Keratinocyte (primary cell): ENCODE results near the gene ARPC1A. TPM values are rescaled to one million over a fixed set of nuclear protein-coding genes. Genes with fewer than 3 reads are reported as not detected.

Experiments
- DNase-seq: peaks from one replicate; pipeline ENCODE4 v3.0.0-alpha.2; 2011; ENCODE audit warnings: low read depth, missing footprints, low spot score
- FAIRE-seq: peaks from 2 replicates; lab custom pipeline; 2011; peaks lifted over from hg19 to GRCh38; lab: Jason Lieb, UNC
- H2AFZ ChIP-seq: 2 replicates; pipeline ENCODE4 v1.6.0; 2012; ENCODE audit warnings: low read length, control low read depth, inconsistent platforms; ENCODE audit not compliant: control insufficient read depth
- H3K27ac ChIP-seq: 2 replicates; pipeline ENCODE4 v1.5.1; 2011; ENCODE audit warnings: low read length; ENCODE audit not compliant: control insufficient read depth, insufficient read depth
- H3K27me3 ChIP-seq: 3 replicates; pipeline ENCODE4 v1.6.0; 2011; ENCODE audit warnings: low read length; ENCODE audit not compliant: control insufficient read depth, insufficient read depth; ENCODE audit errors: extremely low read depth
- H3K36me3 ChIP-seq, 2 experiments: 2 replicates in 1 of 2; 3 replicates in 1 of 2; pipeline ENCODE4 v1.5.1; 2011; ENCODE audit warnings: low read length in 2 of 2, mild to moderate bottlenecking in 1 of 2; ENCODE audit not compliant: control insufficient read depth in 2 of 2, insufficient read depth in 2 of 2; ENCODE audit errors: extremely low read depth in 1 of 2
- H3K4me1 ChIP-seq: 3 replicates; pipeline ENCODE4 v1.5.1; 2011; ENCODE audit warnings: low read length; ENCODE audit not compliant: control insufficient read depth, insufficient read depth; ENCODE audit errors: extremely low read depth
- H3K4me2 ChIP-seq: 3 replicates; pipeline ENCODE4 v1.6.0; 2011; ENCODE audit warnings: low read depth, low read length; ENCODE audit not compliant: control insufficient read depth, insufficient read depth; ENCODE audit errors: extremely low read depth
- H3K4me3 ChIP-seq, 3 experiments: fragments of 200-600 bp in 1 of 3; sonication (generic) in 1 of 3; 2 replicates in 2 of 3; 3 replicates in 1 of 3; pipeline ENCODE4 v1.5.1; 2011 to 2016; ENCODE audit warnings: low read length in 3 of 3, mild to moderate bottlenecking in 3 of 3, control low read depth in 2 of 3, inconsistent platforms in 1 of 3, low read depth in 1 of 3, mixed read lengths in 1 of 3, mixed run types in 1 of 3, moderate library complexity in 1 of 3; ENCODE audit not compliant: control insufficient read depth in 2 of 3, insufficient read depth in 2 of 3; ENCODE audit errors: extremely low read depth in 1 of 3
- H3K79me2 ChIP-seq: 2 replicates; pipeline ENCODE4 v1.6.0; 2012; ENCODE audit warnings: low read length; ENCODE audit not compliant: control insufficient read depth, insufficient read depth
- H3K9ac ChIP-seq: 3 replicates; pipeline ENCODE4 v1.6.0; 2011; ENCODE audit warnings: low read length; ENCODE audit not compliant: control insufficient read depth, insufficient read depth; ENCODE audit errors: extremely low read depth
- H3K9me1 ChIP-seq: 3 replicates; pipeline ENCODE4 v1.6.0; 2011; ENCODE audit warnings: low read length; ENCODE audit not compliant: control insufficient read depth, insufficient read depth; ENCODE audit errors: extremely low read depth
- H3K9me3 ChIP-seq: 2 replicates; pipeline ENCODE4 v1.5.1; 2012; ENCODE audit warnings: low read depth, low read length; ENCODE audit not compliant: control insufficient read depth
- H4K20me1 ChIP-seq: 3 replicates; pipeline ENCODE4 v1.6.0; 2011; ENCODE audit warnings: low read length; ENCODE audit not compliant: control insufficient read depth, insufficient read depth; ENCODE audit errors: extremely low read depth
- EZH2 ChIP-seq: IDR thresholded peaks from one replicate; pipeline ENCODE4 v1.6.1; 2012; ENCODE audit warnings: inconsistent platforms, mild to moderate bottlenecking, low read length, moderate library complexity
- dilution Hi-C: fragments of 300-500 bp; cut with MboI; formaldehyde crosslinking; loops from one replicate; pipeline ENCODE4 v1.7.0; 2020; ENCODE audit warnings: low sequenced_read_pairs; ENCODE audit not compliant: extremely low pct_ligation_motif_present
- polyA plus RNA-seq, 5 experiments: library from polyadenylated mRNA; depleted of rRNA in 3 of 5; stranded (reverse) in 3 of 5; stranded (forward) in 1 of 5; unstranded in 1 of 5; fragments of >200 nt; gene quantifications; 1 replicate in 1 of 5; 2 replicates in 3 of 5; 3 replicates in 1 of 5; pipeline versions ENCODE4 v1.2.1 to v1.2.3, GENCODE V29; 2011 to 2012; ENCODE audit warnings: missing spikeins in 2 of 5, low read depth in 1 of 5, low replicate concordance in 1 of 5
- TF ChIP-seq, protein P1 (sequence below), 3 experiments: IDR thresholded peaks in 1 of 3; conservative IDR thresholded peaks in 1 of 3; optimal IDR thresholded peaks in 1 of 3; 2 replicates in 2 of 3; 3 replicates in 1 of 3; pipeline versions ENCODE3 to v1.5.1; 2011; ENCODE audit warnings: low read length in 3 of 3, mild to moderate bottlenecking in 3 of 3, moderate library complexity in 2 of 3, control low read depth in 1 of 3, inconsistent platforms in 1 of 3; ENCODE audit not compliant: insufficient read depth in 2 of 3; ENCODE audit errors: extremely low read depth in 1 of 3

The ARPC1A gene
- polyA plus RNA-seq, 1 donor (not counting 4 experiments of a cell fraction or from before 2014, with no cell fraction given): 133 TPM

DNA sequence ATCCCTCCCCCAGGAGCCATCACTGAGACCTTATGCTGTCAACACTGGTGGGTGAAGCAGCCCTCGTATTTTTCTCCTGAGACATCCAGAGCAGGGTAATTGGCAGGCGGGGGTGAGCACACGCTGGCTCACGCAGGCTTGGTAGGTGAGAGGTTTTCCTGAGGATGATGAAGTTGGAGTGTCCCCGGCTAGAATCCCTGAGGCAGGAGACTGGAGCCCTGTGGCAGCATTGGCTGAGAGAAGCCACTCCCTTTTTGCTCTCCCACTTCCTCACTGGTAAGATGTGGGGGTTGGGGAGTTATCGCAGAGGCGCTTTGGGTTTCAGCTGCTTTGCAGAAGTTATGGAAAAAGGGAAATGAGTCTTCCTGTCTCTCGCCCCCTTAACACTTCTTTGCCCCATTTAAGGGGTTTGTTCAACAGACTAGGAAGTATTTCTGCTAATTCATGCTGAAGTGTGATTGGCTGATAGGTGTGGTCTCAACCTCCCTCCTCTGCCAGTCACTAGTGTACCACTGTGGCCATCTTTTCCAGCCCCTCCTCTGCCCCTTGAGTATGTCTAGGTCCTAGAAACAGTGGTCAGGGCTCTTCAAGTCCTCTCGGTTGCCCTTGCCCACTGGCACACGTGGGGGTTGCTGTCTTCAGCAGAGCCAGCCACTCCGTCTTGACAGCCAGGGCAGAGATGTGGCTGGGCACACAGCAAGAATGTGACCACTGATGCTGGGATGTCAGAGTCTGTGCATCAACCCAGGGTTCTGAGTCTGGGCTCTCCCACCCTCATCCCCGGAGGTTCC lies 54.5 kb downstream of the ARPC1A start:
- peak; percentile 58 for FAIRE-seq
- peaks cover 56% of the 10 kb centered on the region for H3K79me2 ChIP-seq
- H3K4me1 ChIP-seq: peaks cover 44% of the 10 kb centered on the region
- H3K9me3 ChIP-seq: no peaks in the 10 kb centered on the region
- H3K9me1 ChIP-seq: peaks cover 6% of the 10 kb centered on the region
- no peak overlapping the region for H2AFZ ChIP-seq
- H3K36me3 ChIP-seq: peaks cover 25 to 35% of the 10 kb centered on the region in 2 experiments
- peaks cover 37% of the 10 kb centered on the region for H4K20me1 ChIP-seq
- DNase-seq: no peak
- H3K4me2 ChIP-seq: peak overlapping the region; percentile 49
- H3K9ac ChIP-seq: peak overlapping the region; percentile 73
- dilution Hi-C loops: no loop called here
- H3K27me3 ChIP-seq: no peaks in the 10 kb centered on the region
- TF ChIP-seq EZH2: no peak
- TF ChIP-seq, protein P1, sequence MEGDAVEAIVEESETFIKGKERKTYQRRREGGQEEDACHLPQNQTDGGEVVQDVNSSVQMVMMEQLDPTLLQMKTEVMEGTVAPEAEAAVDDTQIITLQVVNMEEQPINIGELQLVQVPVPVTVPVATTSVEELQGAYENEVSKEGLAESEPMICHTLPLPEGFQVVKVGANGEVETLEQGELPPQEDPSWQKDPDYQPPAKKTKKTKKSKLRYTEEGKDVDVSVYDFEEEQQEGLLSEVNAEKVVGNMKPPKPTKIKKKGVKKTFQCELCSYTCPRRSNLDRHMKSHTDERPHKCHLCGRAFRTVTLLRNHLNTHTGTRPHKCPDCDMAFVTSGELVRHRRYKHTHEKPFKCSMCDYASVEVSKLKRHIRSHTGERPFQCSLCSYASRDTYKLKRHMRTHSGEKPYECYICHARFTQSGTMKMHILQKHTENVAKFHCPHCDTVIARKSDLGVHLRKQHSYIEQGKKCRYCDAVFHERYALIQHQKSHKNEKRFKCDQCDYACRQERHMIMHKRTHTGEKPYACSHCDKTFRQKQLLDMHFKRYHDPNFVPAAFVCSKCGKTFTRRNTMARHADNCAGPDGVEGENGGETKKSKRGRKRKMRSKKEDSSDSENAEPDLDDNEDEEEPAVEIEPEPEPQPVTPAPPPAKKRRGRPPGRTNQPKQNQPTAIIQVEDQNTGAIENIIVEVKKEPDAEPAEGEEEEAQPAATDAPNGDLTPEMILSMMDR (optimal IDR thresholded peaks at IDR 0.05 in 1 of 3, IDR thresholded peaks at IDR 0.05 in 1 of 3, conservative IDR thresholded peaks at IDR 0.05 in 1 of 3; ENCODE audit: extremely low read depth in 1 of 3, insufficient read depth in 2 of 3, low read length in 3 of 3): no peak
- peak overlapping the region in 2 of 3 experiments; percentile 6 to 32 for H3K4me3 ChIP-seq
- peak overlapping the region; percentile 88 for H3K27ac ChIP-seq

DNA sequence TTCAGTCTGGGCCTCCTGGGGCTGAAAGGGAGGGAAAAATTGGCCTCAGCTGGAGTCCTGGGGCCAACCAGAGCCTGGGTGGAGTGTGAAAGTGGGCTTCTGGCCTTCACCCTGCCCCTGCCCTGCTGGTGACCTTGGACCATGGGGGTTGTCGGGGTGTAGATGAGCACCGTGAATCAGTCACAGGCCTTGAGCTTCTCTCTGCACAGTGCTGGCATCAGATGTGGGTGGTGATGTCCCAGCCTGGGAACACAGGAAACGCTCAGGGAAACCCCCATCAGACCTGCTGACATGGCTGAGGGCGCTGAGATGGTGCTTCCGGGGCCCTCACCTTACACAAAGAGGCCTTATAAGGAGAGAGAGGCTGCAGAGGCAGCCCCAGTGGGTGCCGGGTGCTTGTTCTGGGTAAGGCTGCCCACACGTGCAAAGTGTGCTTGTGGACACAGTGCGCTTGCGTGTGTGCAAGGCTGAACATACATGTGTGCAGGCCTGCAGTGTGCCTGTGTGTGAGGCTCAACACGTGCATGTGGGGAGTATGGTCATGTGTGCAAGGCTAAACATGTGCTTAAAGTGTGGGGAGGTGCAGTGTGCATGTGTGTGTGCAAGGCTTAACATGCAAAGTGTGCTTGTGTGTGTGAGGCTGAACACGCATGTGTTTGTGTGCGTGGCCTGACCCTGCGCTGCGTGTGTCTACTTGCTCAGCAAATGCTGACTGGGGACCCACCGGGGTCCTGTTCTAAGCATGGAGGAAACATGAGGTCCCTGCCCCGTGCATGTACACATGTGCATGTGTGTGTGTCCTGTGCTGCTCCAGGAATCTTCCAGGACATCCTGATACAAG lies 55.3 kb downstream of the ARPC1A start:
- Histone ChIP-seq H3K4me3 (peak overlapping the region in 2 of 3 experiments; percentile 6 to 32), H3K4me1 (peaks cover 44% of the 10 kb centered on the region), H3K9ac (peak overlapping the region; percentile 73), H3K4me2 (peak overlapping the region; percentile 49), H2AFZ (no peak overlapping the region), H4K20me1 (peaks cover 40% of the 10 kb centered on the region), H3K36me3 (peaks cover 27 to 39% of the 10 kb centered on the region in 2 experiments), H3K79me2 (peaks cover 54% of the 10 kb centered on the region), H3K27ac (peak overlapping the region; percentile 88), H3K9me1 (peaks cover 6% of the 10 kb centered on the region), H3K9me3 (no peaks in the 10 kb centered on the region), H3K27me3 (no peaks in the 10 kb centered on the region)
- TF ChIP-seq, protein P1 (optimal IDR thresholded peaks at IDR 0.05 in 1 of 3, IDR thresholded peaks at IDR 0.05 in 1 of 3, conservative IDR thresholded peaks at IDR 0.05 in 1 of 3; ENCODE audit: extremely low read depth in 1 of 3, insufficient read depth in 2 of 3, low read length in 3 of 3): no peak
- TF ChIP-seq EZH2: no peak
- dilution Hi-C loops: no loop called here
- FAIRE-seq (no peak), DNase-seq (no peak)
